GM19455 (cell line): Measurements from ENCODE around the gene PCBP3.
"Not testable (repeated sequence)": the region's sequence is repeated elsewhere in the genome, so short reads cannot be mapped to it uniquely, and the experiment has no call there.

ENCODE experiments used
- ATAC-seq: cut with Tn5 transposase; IDR thresholded peaks from one replicate; pipeline ENCODE4 v1.9.1; 2021; ENCODE audit not compliant: unreplicated experiment

The PCBP3 gene

GRCh38 chr21:45634511-45635183, 8.9 kb upstream of the PCBP3 start:
- no peak for ATAC-seq

GRCh38 chr21:45635271-45636151, 8.0 kb upstream of the PCBP3 start:
- no peak for ATAC-seq

GRCh38 chr21:45636459-45636858, 7.1 kb upstream of the PCBP3 start:
- ATAC-seq, result no peak

GRCh38 chr21:45636951-45637646, 6.4 kb upstream of the PCBP3 start:
- no peak for ATAC-seq

- no peak for ATAC-seq
Measured at GRCh38 chr21:45637883-45638282, 5.6 kb upstream of the PCBP3 start.

GRCh38 chr21:45638707-45639106, 4.8 kb upstream of the PCBP3 start:
- no peak for ATAC-seq

- ATAC-seq, result no peak
Measured at GRCh38 chr21:45639206-45640000, 4.1 kb upstream of the PCBP3 start.

- no peak for ATAC-seq
Measured at GRCh38 chr21:45640001-45640887, 3.3 kb upstream of the PCBP3 start.

GRCh38 chr21:45640888-45641479, 2.5 kb upstream of the PCBP3 start:
- no peak for ATAC-seq

- ATAC-seq, result no peak
Measured at GRCh38 chr21:45641480-45642035, 2.0 kb upstream of the PCBP3 start.

GRCh38 chr21:45642122-45642813, 1.3 kb upstream of the PCBP3 start:
- no peak for ATAC-seq

GRCh38 chr21:45644041-45644906, 749 bp downstream of the PCBP3 start:
- no peak for ATAC-seq

- ATAC-seq, result no peak
Measured at GRCh38 chr21:45651921-45652320, 8.4 kb downstream of the PCBP3 start.

- ATAC-seq, result no peak
Measured at GRCh38 chr21:45655124-45655523, 11.6 kb downstream of the PCBP3 start.

GRCh38 chr21:45656114-45656513, 12.6 kb downstream of the PCBP3 start:
- not testable (repeated sequence) for ATAC-seq

GRCh38 chr21:45661913-45662622, 18.5 kb downstream of the PCBP3 start:
- not testable (repeated sequence) for ATAC-seq

- not testable (repeated sequence) for ATAC-seq
Measured at GRCh38 chr21:45662623-45663245, 19.2 kb downstream of the PCBP3 start.
